A549 (cell line): Measurements from ENCODE around the gene CARD11.

ENCODE experiments used
- BCL3 ChIP-seq: fragments of >200 bp; sonication (Bioruptor Twin); formaldehyde crosslinking; IDR thresholded peaks from 3 replicates; pipeline ENCODE4 v1.6.1; 2016
- BHLHE40 ChIP-seq: IDR thresholded peaks from 2 replicates; pipeline ENCODE4 v1.6.1; 2012; ENCODE audit warnings: low read depth, low read length, inconsistent platforms
- CBX8 ChIP-seq: fragments of 200-600 bp; sonication (generic); IDR thresholded peaks from 2 replicates; pipeline ENCODE4 v1.6.1; 2016
- CHD4 ChIP-seq: fragments of 200-600 bp; sonication (generic); IDR thresholded peaks from 2 replicates; pipeline ENCODE4 v1.6.1; 2016; ENCODE audit warnings: antibody characterized with exemption, mild to moderate bottlenecking, borderline replicate concordance
- CTCF ChIP-seq: fragments of >200 bp; sonication (Bioruptor Twin); formaldehyde crosslinking; IDR thresholded peaks from 3 replicates; pipeline ENCODE4 v1.5.1; 2016
- EP300 ChIP-seq, 2 experiments: fragments of >200 bp; sonication (Bioruptor Twin); formaldehyde crosslinking; IDR thresholded peaks; 2 replicates in 1 of 2; 3 replicates in 1 of 2; pipeline ENCODE4 v1.6.1; 2016 to 2017
- GATA3 ChIP-seq: IDR thresholded peaks from 2 replicates; pipeline ENCODE4 v1.6.1; 2012; ENCODE audit warnings: borderline replicate concordance
- HOXA7 ChIP-seq: fragments of 250-450 bp; sonication (Bioruptor Pico); IDR thresholded peaks from 2 replicates; pipeline ENCODE4 v1.5.0; 2020; ENCODE audit warnings: mild to moderate bottlenecking, moderate library complexity
- NR3C1 ChIP-seq: fragments of >200 bp; sonication (Bioruptor Twin); formaldehyde crosslinking; IDR thresholded peaks from 3 replicates; pipeline ENCODE4 v1.6.1; 2017
- POLR2A ChIP-seq: IDR thresholded peaks from 2 replicates; pipeline ENCODE4 v1.6.1; 2012; ENCODE audit warnings: mild to moderate bottlenecking, low read length
- RAD21 ChIP-seq, 2 experiments: fragments of >200 bp in 1 of 2; sonication (Bioruptor Twin) in 1 of 2; formaldehyde crosslinking in 1 of 2; IDR thresholded peaks in 1 of 2; conservative IDR thresholded peaks in 1 of 2; 2 replicates in 1 of 2; 3 replicates in 1 of 2; pipeline ENCODE4 v1.6.1; 2012 to 2018; ENCODE audit warnings: inconsistent platforms in 1 of 2
- REST ChIP-seq: fragments of 200-600 bp; sonication (generic); IDR thresholded peaks from 2 replicates; pipeline ENCODE4 v1.6.1; 2016; ENCODE audit warnings: antibody characterized with exemption, mild to moderate bottlenecking, moderate library complexity
- USF2 ChIP-seq: fragments of 450-650 bp; IDR thresholded peaks from 2 replicates; pipeline ENCODE4 v1.6.1; 2014; ENCODE audit warnings: antibody characterized with exemption
- ZNF302 ChIP-seq: fragments of 250-450 bp; sonication (Bioruptor Pico); IDR thresholded peaks from 2 replicates; pipeline ENCODE4 v1.9.0; 2021; ENCODE audit warnings: inconsistent platforms, mild to moderate bottlenecking, moderate library complexity

GRCh38 chr7:2982831-2983230, 60.8 kb downstream of the CARD11 start:
- TF ChIP-seq REST (no peak), GATA3 (no peak), RAD21 (conservative IDR thresholded peaks at IDR 0.05 in 1 of 2, IDR thresholded peaks at IDR 0.05 in 1 of 2) (no peak), CTCF (no peak), EP300 (IDR thresholded peaks at IDR 0.05) (no peak), HOXA7 (CRISPR knock-in tag) (no peak), NR3C1 (no peak), POLR2A (no peak), CBX8 (no peak), CHD4 (no peak), USF2 (no peak), ZNF302 (CRISPR knock-in tag) (no peak), BHLHE40 (no peak), BCL3 (no peak)
